ENCODE results near the gene IRS1. TPM values are rescaled to one million over a fixed set of nuclear protein-coding genes. Genes with fewer than 3 reads are reported as not detected.

Gene IRS1
- total and polyA plus RNA-seq, 2 donors from 2014 or later = 4.5 to 13.4 TPM

- no peak for FAIRE-seq
- Histone ChIP-seq H3K9ac (ENCODE audit: low read length in 3 of 3) (no peak overlapping the region), H3K27me3 (ENCODE audit: control insufficient read depth, insufficient read depth, low read length) (no peaks in the 10 kb centered on the region)
Observed at GRCh38 chr2:226701052-226701451, 98.6 kb downstream of the IRS1 start.

GRCh38 chr2:226699321-226699720 lies 100.3 kb downstream of the IRS1 start:
- H3K9ac ChIP-seq (ENCODE audit: low read length in 3 of 3) = no peak overlapping the region
- intact Hi-C loops (cut with DNase I) = no loop called here
- no peak overlapping the region for H3K27ac ChIP-seq (ENCODE audit: low read depth in 2 of 2, low read length in 2 of 2)
- DNase-seq (no peak), FAIRE-seq (no peak)
- TF ChIP-seq CTCF (IDR thresholded peaks at IDR 0.05; ENCODE audit: borderline replicate concordance, extremely low read depth, insufficient read depth) = no peak
- no peaks in the 10 kb centered on the region for H3K36me3 ChIP-seq (ENCODE audit: control insufficient read depth in 2 of 3, insufficient read depth in 3 of 3, low read length in 3 of 3)
- H3K9me3 ChIP-seq (ENCODE audit: control insufficient read depth in 2 of 3, insufficient read depth in 1 of 3, low read length in 3 of 3) = no peaks in the 10 kb centered on the region
- no peaks in the 10 kb centered on the region for H3K27me3 ChIP-seq (ENCODE audit: control insufficient read depth, insufficient read depth, low read length)
- H3K4me1 ChIP-seq (ENCODE audit: control insufficient read depth in 2 of 3, insufficient read depth in 2 of 3, low read depth in 1 of 3, low read length in 3 of 3) = no peaks in the 10 kb centered on the region
- H3K4me3 ChIP-seq (ENCODE audit: low read length in 3 of 3) = no peak overlapping the region

More at GRCh38 chr2:226701052-226701451, 98.6 kb downstream of the IRS1 start:
- Histone ChIP-seq H3K4me3 (ENCODE audit: low read length in 3 of 3) (no peak overlapping the region), H3K36me3 (ENCODE audit: control insufficient read depth in 2 of 3, insufficient read depth in 3 of 3, low read length in 3 of 3) (no peaks in the 10 kb centered on the region), H3K27ac (ENCODE audit: low read depth in 2 of 2, low read length in 2 of 2) (no peak overlapping the region), H3K4me1 (ENCODE audit: control insufficient read depth in 2 of 3, insufficient read depth in 2 of 3, low read depth in 1 of 3, low read length in 3 of 3) (no peaks in the 10 kb centered on the region), H3K9me3 (ENCODE audit: control insufficient read depth in 2 of 3, insufficient read depth in 1 of 3, low read length in 3 of 3) (no peaks in the 10 kb centered on the region)
- intact Hi-C loops (cut with DNase I) = no loop called here
- no peak for TF ChIP-seq CTCF (IDR thresholded peaks at IDR 0.05; ENCODE audit: borderline replicate concordance, extremely low read depth, insufficient read depth)
- no peak for DNase-seq

- intact Hi-C loops (cut with DNase I) = no loop called here
- H3K9me3 ChIP-seq (ENCODE audit: control insufficient read depth in 2 of 3, insufficient read depth in 1 of 3, low read length in 3 of 3) = no peaks in the 10 kb centered on the region
- H3K36me3 ChIP-seq (ENCODE audit: control insufficient read depth in 2 of 3, insufficient read depth in 3 of 3, low read length in 3 of 3) = no peaks in the 10 kb centered on the region
- FAIRE-seq (no peak), DNase-seq (no peak)
- no peak overlapping the region for H3K27ac ChIP-seq (ENCODE audit: low read depth in 2 of 2, low read length in 2 of 2)
- TF ChIP-seq CTCF (IDR thresholded peaks at IDR 0.05; ENCODE audit: borderline replicate concordance, extremely low read depth, insufficient read depth) = no peak
- H3K9ac ChIP-seq (ENCODE audit: low read length in 3 of 3) = no peak overlapping the region
- H3K4me1 ChIP-seq (ENCODE audit: control insufficient read depth in 2 of 3, insufficient read depth in 2 of 3, low read depth in 1 of 3, low read length in 3 of 3) = peaks cover 0 to 2% (median 0%) of the 10 kb centered on the region in 3 donors
- no peaks in the 10 kb centered on the region for H3K27me3 ChIP-seq (ENCODE audit: control insufficient read depth, insufficient read depth, low read length)
- no peak overlapping the region for H3K4me3 ChIP-seq (ENCODE audit: low read length in 3 of 3)
Observed at GRCh38 chr2:226698671-226699070, 100.9 kb downstream of the IRS1 start.
